LNCaP clone FGC (cell line): Measurements from ENCODE around the gene MYH6.

Experiments used
- DNase-seq: peaks from one replicate; pipeline ENCODE4 v3.0.0-alpha.2; 2011; ENCODE audit warnings: low read depth
- H3K4me3 ChIP-seq: 2 replicates; pipeline ENCODE4 v1.5.1; 2011; ENCODE audit warnings: mild to moderate bottlenecking, low read depth, low read length, control low read depth
- CTCF ChIP-seq: IDR thresholded peaks from 2 replicates; pipeline ENCODE4 v1.5.1; 2012; ENCODE audit warnings: mild to moderate bottlenecking; ENCODE audit not compliant: control insufficient read depth, insufficient read depth; ENCODE audit errors: extremely low read depth

The MYH6 gene

GRCh38 chr14:23436327-23437132 is 28.5 kb upstream of the MYH6 start:
- no peak overlapping the region for H3K4me3 ChIP-seq
- no peak for TF ChIP-seq CTCF
- DNase-seq: no peak

GRCh38 chr14:23435543-23436326 is 27.7 kb upstream of the MYH6 start, which contains the start of gene MYH7:
Gene MYH7 (minus strand): TSS chr14:23435660. CDS start chr14:23433732, 1,928 bp downstream.
- DNase-seq: no peak
- no peak for TF ChIP-seq CTCF
- no peak within 1 kb of the TSS for H3K4me3 ChIP-seq

DNA sequence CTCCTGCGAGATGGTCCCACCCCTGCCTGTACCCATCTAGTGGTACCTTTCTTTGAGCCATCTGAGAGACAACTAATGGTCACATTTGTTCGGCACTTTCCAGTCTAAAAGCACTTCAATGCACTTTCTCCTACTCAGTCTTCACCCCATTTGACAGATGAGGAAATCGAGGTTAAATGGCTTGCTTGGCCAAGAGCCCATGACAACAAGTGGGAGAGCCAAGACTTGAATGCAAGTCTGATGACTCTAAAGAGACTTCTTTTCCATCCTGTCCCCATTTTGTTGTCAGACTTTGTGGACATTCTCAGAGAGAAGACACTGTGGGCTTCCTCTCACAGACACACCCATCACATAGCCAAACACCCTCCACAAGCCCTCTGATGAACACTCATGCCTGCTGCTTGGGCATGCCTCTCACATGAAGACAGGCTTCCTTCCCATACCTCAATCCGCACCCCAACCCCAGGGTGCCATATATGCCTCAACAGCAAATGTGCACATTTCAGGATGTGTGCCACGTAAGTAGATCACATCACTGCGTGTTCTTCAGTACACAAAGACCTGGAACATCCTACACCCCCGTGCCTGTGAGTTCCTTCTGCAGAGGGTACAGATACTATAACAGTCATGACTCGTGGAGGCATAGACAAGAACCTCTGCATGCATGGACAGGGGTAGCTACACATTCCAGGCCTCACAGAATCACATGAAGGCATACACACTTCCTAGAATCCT is 26.6 kb upstream of the MYH6 start:
- TF ChIP-seq CTCF: no peak
- DNase-seq: no peak

GRCh38 chr14:23433457-23433856 is 25.4 kb upstream of the MYH6 start:
- no peak for DNase-seq
- no peak overlapping the region for H3K4me3 ChIP-seq
- no peak for TF ChIP-seq CTCF

More for the DNA sequence above, 26.6 kb upstream of the MYH6 start:
- no peak overlapping the region for H3K4me3 ChIP-seq

GRCh38 chr14:23432946-23433345 is 24.9 kb upstream of the MYH6 start:
- no peak for DNase-seq
- no peak overlapping the region for H3K4me3 ChIP-seq
- no peak for TF ChIP-seq CTCF

GRCh38 chr14:23432102-23432925 is 24.2 kb upstream of the MYH6 start:
- TF ChIP-seq CTCF: no peak
- no peak for DNase-seq
- no peak overlapping the region for H3K4me3 ChIP-seq
